SK-N-SH treated with all-trans-retinoic acid at 6 μM for 48 hours (cell line): Measurements from ENCODE around the gene NAP1L4.

ENCODE experiments used
- ATAC-seq: fragments of 200-7000 bp; cut with Tn5 transposase; 3 replicates; pipeline ENCODE4 v1.9.1; 2020; ENCODE audit warnings: mild to moderate bottlenecking, moderate library complexity
- ARNTL ChIP-seq: fragments of 450-650 bp; formaldehyde crosslinking; IDR thresholded peaks from 2 replicates; pipeline ENCODE4 v1.5.0; 2020; ENCODE audit warnings: low read depth, mild to moderate bottlenecking, moderate library complexity, borderline replicate concordance
- BACH2 ChIP-seq: fragments of 250-450 bp; sonication (Bioruptor Pico); IDR thresholded peaks from 2 replicates; pipeline ENCODE4 v1.9.0; 2021; ENCODE audit warnings: mild to moderate bottlenecking, borderline replicate concordance
- CSDC2 ChIP-seq: fragments of 250-450 bp; sonication (Bioruptor Pico); IDR thresholded peaks from 2 replicates; pipeline ENCODE4 v1.5.0; 2020; ENCODE audit warnings: mild to moderate bottlenecking, moderate library complexity
- ESRRG ChIP-seq: fragments of 250-450 bp; sonication (Bioruptor Pico); IDR thresholded peaks from 2 replicates; pipeline ENCODE4 v1.6.1; 2021; ENCODE audit warnings: mild to moderate bottlenecking
- ISL1 ChIP-seq: fragments of 250-450 bp; sonication (Bioruptor Pico); IDR thresholded peaks from 2 replicates; pipeline ENCODE4 v2.1.2; 2022; ENCODE audit warnings: mild to moderate bottlenecking, moderate library complexity
- OSR1 ChIP-seq: fragments of 250-450 bp; sonication (Bioruptor Pico); IDR thresholded peaks from 2 replicates; pipeline ENCODE4 v1.8.0; 2022; ENCODE audit warnings: moderate library complexity, mild to moderate bottlenecking, inconsistent platforms
- RARB ChIP-seq: fragments of 250-450 bp; sonication (Bioruptor Pico); IDR thresholded peaks from 2 replicates; pipeline ENCODE4 v1.8.0; 2021; ENCODE audit warnings: mild to moderate bottlenecking, moderate library complexity
- SNAI2 ChIP-seq: fragments of 250-450 bp; sonication (Bioruptor Pico); IDR thresholded peaks from 2 replicates; pipeline ENCODE4 v1.5.0; 2020; ENCODE audit warnings: mild to moderate bottlenecking, moderate library complexity
- TCF4 ChIP-seq: fragments of 250-450 bp; sonication (Bioruptor Pico); IDR thresholded peaks from 2 replicates; pipeline ENCODE4 v1.8.0; 2021; ENCODE audit warnings: mild to moderate bottlenecking, moderate library complexity, borderline replicate concordance
- TOX ChIP-seq: fragments of 250-450 bp; sonication (Bioruptor Pico); IDR thresholded peaks from 2 replicates; pipeline ENCODE4 v1.8.0; 2021; ENCODE audit warnings: mild to moderate bottlenecking, moderate library complexity, borderline replicate concordance
- ZC3H10 ChIP-seq: fragments of 250-450 bp; sonication (Bioruptor Pico); IDR thresholded peaks from 2 replicates; pipeline ENCODE4 v1.5.1; 2021; ENCODE audit warnings: mild to moderate bottlenecking, moderate library complexity
- ZFP30 ChIP-seq: fragments of 450-650 bp; formaldehyde crosslinking; IDR thresholded peaks from 2 replicates; pipeline ENCODE4 v1.5.0; 2022; ENCODE audit warnings: mild to moderate bottlenecking, moderate library complexity
- ZNF565 ChIP-seq: fragments of 450-650 bp; formaldehyde crosslinking; conservative IDR thresholded peaks from 2 replicates; pipeline ENCODE4 v1.5.0; 2020; ENCODE audit warnings: low read depth, mild to moderate bottlenecking, moderate library complexity
- TF ChIP-seq, protein P1 (sequence below): fragments of 250-450 bp; sonication (Bioruptor Pico); IDR thresholded peaks from 2 replicates; pipeline ENCODE4 v1.5.0; 2020; ENCODE audit warnings: mild to moderate bottlenecking, moderate library complexity
- TF ChIP-seq, protein P2 (sequence below): fragments of 250-450 bp; sonication (Bioruptor Pico); IDR thresholded peaks from 2 replicates; pipeline ENCODE4 v1.8.0; 2020; ENCODE audit warnings: mild to moderate bottlenecking, moderate library complexity, borderline replicate concordance
- TF ChIP-seq, protein P3 (sequence below): fragments of 250-450 bp; sonication (Bioruptor Pico); IDR thresholded peaks from 2 replicates; pipeline ENCODE4 v1.8.0; 2021; ENCODE audit warnings: low read depth, mild to moderate bottlenecking, moderate library complexity, borderline replicate concordance
- TF ChIP-seq, protein P4 (sequence below): fragments of 250-450 bp; sonication (Bioruptor Pico); IDR thresholded peaks from 2 replicates; pipeline ENCODE4 v1.5.1; 2020; ENCODE audit warnings: low read depth, mild to moderate bottlenecking, moderate library complexity

The NAP1L4 gene

DNA sequence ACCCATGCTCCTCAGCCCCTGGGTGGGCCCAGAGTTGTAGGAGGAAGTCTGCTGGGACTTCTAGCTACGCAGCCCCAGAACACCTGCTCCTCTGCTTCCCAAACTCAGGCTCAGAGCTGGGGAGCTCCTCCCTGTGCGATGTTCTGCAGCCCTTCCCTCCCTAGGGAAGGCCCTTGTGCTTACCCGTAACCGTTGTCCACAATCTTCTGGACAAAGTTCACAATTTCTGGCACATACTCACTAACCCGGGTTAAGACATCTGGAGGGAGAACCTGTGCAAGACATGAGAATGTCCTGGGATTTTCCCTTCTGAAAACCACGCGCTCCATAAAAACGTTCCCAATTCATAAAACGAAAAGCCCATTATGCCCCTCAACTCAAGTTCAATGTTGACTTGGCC lies 36.7 kb upstream of the NAP1L4 start:
- ATAC-seq: no peak
- TF ChIP-seq SNAI2 (CRISPR knock-in tag): no peak
- TF ChIP-seq, protein P1, sequence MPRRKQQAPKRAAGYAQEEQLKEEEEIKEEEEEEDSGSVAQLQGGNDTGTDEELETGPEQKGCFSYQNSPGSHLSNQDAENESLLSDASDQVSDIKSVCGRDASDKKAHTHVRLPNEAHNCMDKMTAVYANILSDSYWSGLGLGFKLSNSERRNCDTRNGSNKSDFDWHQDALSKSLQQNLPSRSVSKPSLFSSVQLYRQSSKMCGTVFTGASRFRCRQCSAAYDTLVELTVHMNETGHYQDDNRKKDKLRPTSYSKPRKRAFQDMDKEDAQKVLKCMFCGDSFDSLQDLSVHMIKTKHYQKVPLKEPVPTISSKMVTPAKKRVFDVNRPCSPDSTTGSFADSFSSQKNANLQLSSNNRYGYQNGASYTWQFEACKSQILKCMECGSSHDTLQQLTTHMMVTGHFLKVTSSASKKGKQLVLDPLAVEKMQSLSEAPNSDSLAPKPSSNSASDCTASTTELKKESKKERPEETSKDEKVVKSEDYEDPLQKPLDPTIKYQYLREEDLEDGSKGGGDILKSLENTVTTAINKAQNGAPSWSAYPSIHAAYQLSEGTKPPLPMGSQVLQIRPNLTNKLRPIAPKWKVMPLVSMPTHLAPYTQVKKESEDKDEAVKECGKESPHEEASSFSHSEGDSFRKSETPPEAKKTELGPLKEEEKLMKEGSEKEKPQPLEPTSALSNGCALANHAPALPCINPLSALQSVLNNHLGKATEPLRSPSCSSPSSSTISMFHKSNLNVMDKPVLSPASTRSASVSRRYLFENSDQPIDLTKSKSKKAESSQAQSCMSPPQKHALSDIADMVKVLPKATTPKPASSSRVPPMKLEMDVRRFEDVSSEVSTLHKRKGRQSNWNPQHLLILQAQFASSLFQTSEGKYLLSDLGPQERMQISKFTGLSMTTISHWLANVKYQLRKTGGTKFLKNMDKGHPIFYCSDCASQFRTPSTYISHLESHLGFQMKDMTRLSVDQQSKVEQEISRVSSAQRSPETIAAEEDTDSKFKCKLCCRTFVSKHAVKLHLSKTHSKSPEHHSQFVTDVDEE (CRISPR knock-in tag): no peak
- TF ChIP-seq, protein P2, sequence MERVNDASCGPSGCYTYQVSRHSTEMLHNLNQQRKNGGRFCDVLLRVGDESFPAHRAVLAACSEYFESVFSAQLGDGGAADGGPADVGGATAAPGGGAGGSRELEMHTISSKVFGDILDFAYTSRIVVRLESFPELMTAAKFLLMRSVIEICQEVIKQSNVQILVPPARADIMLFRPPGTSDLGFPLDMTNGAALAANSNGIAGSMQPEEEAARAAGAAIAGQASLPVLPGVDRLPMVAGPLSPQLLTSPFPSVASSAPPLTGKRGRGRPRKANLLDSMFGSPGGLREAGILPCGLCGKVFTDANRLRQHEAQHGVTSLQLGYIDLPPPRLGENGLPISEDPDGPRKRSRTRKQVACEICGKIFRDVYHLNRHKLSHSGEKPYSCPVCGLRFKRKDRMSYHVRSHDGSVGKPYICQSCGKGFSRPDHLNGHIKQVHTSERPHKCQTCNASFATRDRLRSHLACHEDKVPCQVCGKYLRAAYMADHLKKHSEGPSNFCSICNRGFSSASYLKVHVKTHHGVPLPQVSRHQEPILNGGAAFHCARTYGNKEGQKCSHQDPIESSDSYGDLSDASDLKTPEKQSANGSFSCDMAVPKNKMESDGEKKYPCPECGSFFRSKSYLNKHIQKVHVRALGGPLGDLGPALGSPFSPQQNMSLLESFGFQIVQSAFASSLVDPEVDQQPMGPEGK: no peak
- TF ChIP-seq RARB (CRISPR knock-in tag): no peak
- TF ChIP-seq, protein P3, sequence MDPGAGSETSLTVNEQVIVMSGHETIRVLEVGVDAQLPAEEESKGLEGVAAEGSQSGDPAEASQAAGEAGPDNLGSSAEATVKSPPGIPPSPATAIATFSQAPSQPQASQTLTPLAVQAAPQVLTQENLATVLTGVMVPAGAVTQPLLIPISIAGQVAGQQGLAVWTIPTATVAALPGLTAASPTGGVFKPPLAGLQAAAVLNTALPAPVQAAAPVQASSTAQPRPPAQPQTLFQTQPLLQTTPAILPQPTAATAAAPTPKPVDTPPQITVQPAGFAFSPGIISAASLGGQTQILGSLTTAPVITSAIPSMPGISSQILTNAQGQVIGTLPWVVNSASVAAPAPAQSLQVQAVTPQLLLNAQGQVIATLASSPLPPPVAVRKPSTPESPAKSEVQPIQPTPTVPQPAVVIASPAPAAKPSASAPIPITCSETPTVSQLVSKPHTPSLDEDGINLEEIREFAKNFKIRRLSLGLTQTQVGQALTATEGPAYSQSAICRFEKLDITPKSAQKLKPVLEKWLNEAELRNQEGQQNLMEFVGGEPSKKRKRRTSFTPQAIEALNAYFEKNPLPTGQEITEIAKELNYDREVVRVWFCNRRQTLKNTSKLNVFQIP (CRISPR knock-in tag): no peak
- no peak for TF ChIP-seq OSR1 (CRISPR knock-in tag)

DNA sequence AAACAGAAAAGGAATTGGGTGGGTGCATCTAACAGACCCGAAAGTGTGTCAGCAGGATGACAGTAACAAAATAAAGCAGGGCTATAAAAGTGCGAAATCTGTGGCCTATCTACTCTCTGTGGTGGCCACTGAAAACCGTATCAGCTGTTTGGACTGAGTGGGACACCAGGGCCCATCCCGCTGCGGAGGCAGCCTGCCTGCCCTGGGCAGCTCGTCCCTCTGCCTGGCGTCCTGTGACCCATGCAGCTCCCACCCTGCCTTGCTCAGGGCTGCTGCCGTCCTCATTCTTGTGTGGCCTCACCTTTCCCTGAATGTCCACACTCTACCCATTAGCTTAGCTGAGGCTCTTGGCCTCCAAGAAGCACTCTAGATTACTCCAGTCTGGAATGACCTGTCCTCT lies 34.7 kb upstream of the NAP1L4 start:
- ATAC-seq: no peak
- TF ChIP-seq, protein P3 (CRISPR knock-in tag): no peak
- TF ChIP-seq ARNTL (CRISPR knock-in tag): no peak
- TF ChIP-seq ZNF565 (CRISPR knock-in tag): no peak
- no peak for TF ChIP-seq BACH2 (CRISPR knock-in tag)
- no peak for TF ChIP-seq ESRRG (CRISPR knock-in tag)
- TF ChIP-seq ZFP30: no peak
- TF ChIP-seq ISL1 (CRISPR knock-in tag): no peak
- no peak for TF ChIP-seq SNAI2 (CRISPR knock-in tag)
- no peak for TF ChIP-seq CSDC2 (CRISPR knock-in tag)
- TF ChIP-seq, protein P4, sequence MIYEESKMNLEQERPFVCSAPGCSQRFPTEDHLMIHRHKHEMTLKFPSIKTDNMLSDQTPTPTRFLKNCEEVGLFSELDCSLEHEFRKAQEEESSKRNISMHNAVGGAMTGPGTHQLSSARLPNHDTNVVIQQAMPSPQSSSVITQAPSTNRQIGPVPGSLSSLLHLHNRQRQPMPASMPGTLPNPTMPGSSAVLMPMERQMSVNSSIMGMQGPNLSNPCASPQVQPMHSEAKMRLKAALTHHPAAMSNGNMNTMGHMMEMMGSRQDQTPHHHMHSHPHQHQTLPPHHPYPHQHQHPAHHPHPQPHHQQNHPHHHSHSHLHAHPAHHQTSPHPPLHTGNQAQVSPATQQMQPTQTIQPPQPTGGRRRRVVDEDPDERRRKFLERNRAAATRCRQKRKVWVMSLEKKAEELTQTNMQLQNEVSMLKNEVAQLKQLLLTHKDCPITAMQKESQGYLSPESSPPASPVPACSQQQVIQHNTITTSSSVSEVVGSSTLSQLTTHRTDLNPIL (CRISPR knock-in tag): no peak
- TF ChIP-seq TCF4 (CRISPR knock-in tag): no peak
- TF ChIP-seq TOX: no peak

DNA sequence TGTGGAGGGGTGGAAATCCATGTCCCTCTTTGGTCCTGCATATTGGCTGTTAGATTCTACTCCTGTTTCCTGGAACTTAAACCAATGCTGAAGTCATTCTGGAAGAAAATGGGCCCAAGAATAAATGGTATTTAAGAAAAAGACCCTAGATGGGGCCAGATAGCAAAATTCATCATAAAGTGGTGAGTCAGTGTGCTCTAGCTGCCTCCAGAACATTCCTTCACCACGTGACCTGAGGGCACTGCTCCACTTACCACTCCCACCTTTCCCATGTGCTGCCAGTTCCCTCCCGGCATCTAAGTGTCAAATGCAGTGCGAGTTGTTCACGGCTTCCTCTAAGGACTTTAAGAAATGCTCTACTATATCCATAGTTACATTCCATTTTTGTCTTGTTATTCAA lies 30.9 kb upstream of the NAP1L4 start:
- no peak for TF ChIP-seq ARNTL (CRISPR knock-in tag)
- TF ChIP-seq, protein P1 (CRISPR knock-in tag): no peak
- TF ChIP-seq SNAI2 (CRISPR knock-in tag): no peak
- TF ChIP-seq ZC3H10 (CRISPR knock-in tag): no peak
- no peak for TF ChIP-seq ZFP30
- TF ChIP-seq, protein P3 (CRISPR knock-in tag): no peak
- no peak for TF ChIP-seq TOX
- TF ChIP-seq ZNF565 (CRISPR knock-in tag): no peak
- peak; percentile 45 for ATAC-seq
